Lower leg skin (tissue), 3 donors: ENCODE measurements around the gene IFIT3.

Experiments
- POLR2A ChIP-seq, 2 donors: fragments of 450-650 bp; IDR thresholded peaks; one replicate each; pipeline ENCODE4 v1.6.1; 2016 to 2017; ENCODE audit warnings: antibody characterized with exemption in 2 of 2, mild to moderate bottlenecking in 1 of 2, moderate library complexity in 1 of 2
- TF ChIP-seq, protein P1 (sequence below), 3 donors: fragments of 450-650 bp; IDR thresholded peaks; one replicate each; pipeline ENCODE4 v1.5.1; 2016; ENCODE audit warnings: antibody characterized with exemption in 3 of 3, mild to moderate bottlenecking in 3 of 3, moderate library complexity in 2 of 3

- TF ChIP-seq, protein P1, sequence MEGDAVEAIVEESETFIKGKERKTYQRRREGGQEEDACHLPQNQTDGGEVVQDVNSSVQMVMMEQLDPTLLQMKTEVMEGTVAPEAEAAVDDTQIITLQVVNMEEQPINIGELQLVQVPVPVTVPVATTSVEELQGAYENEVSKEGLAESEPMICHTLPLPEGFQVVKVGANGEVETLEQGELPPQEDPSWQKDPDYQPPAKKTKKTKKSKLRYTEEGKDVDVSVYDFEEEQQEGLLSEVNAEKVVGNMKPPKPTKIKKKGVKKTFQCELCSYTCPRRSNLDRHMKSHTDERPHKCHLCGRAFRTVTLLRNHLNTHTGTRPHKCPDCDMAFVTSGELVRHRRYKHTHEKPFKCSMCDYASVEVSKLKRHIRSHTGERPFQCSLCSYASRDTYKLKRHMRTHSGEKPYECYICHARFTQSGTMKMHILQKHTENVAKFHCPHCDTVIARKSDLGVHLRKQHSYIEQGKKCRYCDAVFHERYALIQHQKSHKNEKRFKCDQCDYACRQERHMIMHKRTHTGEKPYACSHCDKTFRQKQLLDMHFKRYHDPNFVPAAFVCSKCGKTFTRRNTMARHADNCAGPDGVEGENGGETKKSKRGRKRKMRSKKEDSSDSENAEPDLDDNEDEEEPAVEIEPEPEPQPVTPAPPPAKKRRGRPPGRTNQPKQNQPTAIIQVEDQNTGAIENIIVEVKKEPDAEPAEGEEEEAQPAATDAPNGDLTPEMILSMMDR (IDR thresholded peaks at IDR 0.05) = no peak
- TF ChIP-seq POLR2A (IDR thresholded peaks at IDR 0.05) = no peak
Measured at GRCh38 chr10:89364531-89364930, 36.7 kb downstream of the IFIT3 start.
